Endothelial cell of umbilical vein (primary cell): ENCODE data around the gene GUCD1. TPM values are rescaled to one million over a fixed set of nuclear protein-coding genes. Genes with fewer than 3 reads are reported as not detected.

Experiments
- BruUV-seq: library from RNA; stranded (reverse); fragments of 400-500 nt; replicated peaks from 2 replicates; lab custom pipeline; 2021; lab: Mats Ljungman, UMichigan
- CTCF ChIA-PET: fragments of 300-600, 350-600 bp; sonication (Branson Sonifier 250); formaldehyde crosslinking; loops from one replicate; lab custom pipeline; 2021; ENCODE audit warnings: antibody characterized with exemption, inconsistent platforms; lab: Charles Lee
- POLR2A ChIA-PET: fragments of 300-600, 350-600 bp; sonication (Branson Sonifier 250); formaldehyde crosslinking; loops from one replicate; lab custom pipeline; 2021; ENCODE audit warnings: antibody characterized with exemption, inconsistent platforms; lab: Charles Lee
- DNase-seq: peaks from one replicate; pipeline ENCODE4 v3.0.0-alpha.2; 2011; ENCODE audit warnings: low read depth, low spot score
- FAIRE-seq: peaks from 2 replicates; lab custom pipeline; 2011; peaks lifted over from hg19 to GRCh38; lab: Jason Lieb, UNC
- H2AFZ ChIP-seq: 2 replicates; pipeline ENCODE4 v1.6.0; 2012; ENCODE audit warnings: low read depth, low read length, control low read depth, inconsistent platforms
- H3K27ac ChIP-seq: 2 replicates; pipeline ENCODE4 v1.5.1; 2011; ENCODE audit warnings: low read depth, mild to moderate bottlenecking, control low read depth, low read length, moderate library complexity; ENCODE audit not compliant: insufficient read depth
- H3K27me3 ChIP-seq, 2 experiments: 2 replicates each; pipeline versions ENCODE4 v1.6.0 to v1.6.1; 2011; ENCODE audit warnings: low read length in 2 of 2, mixed read lengths in 1 of 2; ENCODE audit not compliant: control insufficient read depth in 2 of 2, insufficient read depth in 2 of 2
- H3K36me3 ChIP-seq, 2 experiments: 2 replicates in 1 of 2; 3 replicates in 1 of 2; pipeline ENCODE4 v1.5.1; 2011; ENCODE audit warnings: low read length in 2 of 2, mild to moderate bottlenecking in 1 of 2, moderate library complexity in 1 of 2; ENCODE audit not compliant: control insufficient read depth in 2 of 2, insufficient read depth in 2 of 2; ENCODE audit errors: extremely low read depth in 1 of 2
- H3K4me1 ChIP-seq: 3 replicates; pipeline ENCODE4 v1.5.1; 2011; ENCODE audit warnings: mild to moderate bottlenecking, low read length; ENCODE audit not compliant: control insufficient read depth, insufficient read depth; ENCODE audit errors: extremely low read depth
- H3K4me2 ChIP-seq: 2 replicates; pipeline ENCODE4 v1.6.1; 2011; ENCODE audit warnings: low read length, control low read depth, mixed read lengths; ENCODE audit not compliant: insufficient read depth
- H3K4me3 ChIP-seq, 3 experiments: fragments of 200-600 bp in 1 of 3; sonication (generic), shearing (Covaris generic) in 1 of 3; replicated peaks in 1 of 3; 2 replicates each; pipeline ENCODE4 v1.5.1; 2011 to 2016; ENCODE audit warnings: control low read depth in 3 of 3, low read length in 3 of 3, mild to moderate bottlenecking in 2 of 3, inconsistent platforms in 1 of 3, low read depth in 1 of 3, moderate library complexity in 1 of 3; ENCODE audit not compliant: insufficient read depth in 1 of 3
- H3K79me2 ChIP-seq: 2 replicates; pipeline ENCODE4 v1.6.0; 2012; ENCODE audit warnings: low read length, inconsistent platforms; ENCODE audit not compliant: control insufficient read depth, insufficient read depth
- H3K9ac ChIP-seq: replicated peaks from 2 replicates; pipeline ENCODE3; 2011; ENCODE audit warnings: low read length, control low read depth; ENCODE audit not compliant: insufficient read depth; ENCODE audit errors: extremely low read depth
- H3K9me1 ChIP-seq: replicated peaks from 3 replicates; pipeline ENCODE4 v1.6.0; 2011; ENCODE audit warnings: mild to moderate bottlenecking, low read length; ENCODE audit not compliant: control insufficient read depth, insufficient read depth; ENCODE audit errors: extremely low read depth
- H3K9me3 ChIP-seq: replicated peaks from 2 replicates; pipeline ENCODE4 v1.5.1; 2012; ENCODE audit warnings: low read length, inconsistent platforms; ENCODE audit not compliant: control insufficient read depth, insufficient read depth
- H4K20me1 ChIP-seq: replicated peaks from 2 replicates; pipeline ENCODE3; 2011; ENCODE audit warnings: mild to moderate bottlenecking, low read length; ENCODE audit not compliant: control insufficient read depth, insufficient read depth; ENCODE audit errors: extremely low read depth
- EZH2 ChIP-seq: IDR thresholded peaks from 2 replicates; pipeline ENCODE4 v1.6.1; 2012; ENCODE audit warnings: borderline replicate concordance, low read depth, mild to moderate bottlenecking, moderate library complexity, low read length, inconsistent platforms; ENCODE audit not compliant: severe bottlenecking
- FOS ChIP-seq: IDR thresholded peaks from 2 replicates; pipeline ENCODE4 v1.6.1; 2011; ENCODE audit warnings: mild to moderate bottlenecking, low read length, moderate library complexity, borderline replicate concordance; ENCODE audit not compliant: insufficient read depth
- GATA2 ChIP-seq: IDR thresholded peaks from 2 replicates; pipeline ENCODE4 v1.7.0; 2011; ENCODE audit warnings: low read depth, mild to moderate bottlenecking, moderate library complexity, mixed read lengths, low read length; ENCODE audit not compliant: insufficient read length, insufficient read depth
- JUN ChIP-seq: IDR thresholded peaks from 2 replicates; pipeline ENCODE4 v1.6.1; 2011; ENCODE audit warnings: borderline replicate concordance, low read depth; ENCODE audit not compliant: insufficient read length, insufficient read depth
- MAX ChIP-seq: IDR thresholded peaks from 2 replicates; pipeline ENCODE4 v1.6.1; 2011; ENCODE audit not compliant: insufficient read depth, insufficient read length
- MYC ChIP-seq: IDR thresholded peaks from one replicate; pipeline ENCODE4 v1.6.1; 2011; ENCODE audit warnings: mild to moderate bottlenecking, low read depth, low read length
- POLR2A ChIP-seq: IDR thresholded peaks from 2 replicates; pipeline ENCODE4 v1.6.1; 2012; ENCODE audit warnings: low read depth, mild to moderate bottlenecking, control low read depth, low read length
- POLR2AphosphoS5 ChIP-seq: IDR thresholded peaks from 2 replicates; pipeline ENCODE4 v1.6.1; 2012; ENCODE audit warnings: low read depth, mild to moderate bottlenecking, control low read depth, low read length, moderate library complexity; ENCODE audit not compliant: insufficient read depth
- dilution Hi-C: fragments of 300-500 bp; cut with MboI; formaldehyde crosslinking; loops from one replicate; pipeline ENCODE4 v1.15.0; 2019; ENCODE audit warnings: low sequenced_read_pairs; ENCODE audit not compliant: extremely low pct_ligation_motif_present
- intact Hi-C: fragments of 100-400 bp; cut with micrococcal nuclease; formaldehyde crosslinking; loops from one replicate; pipeline ENCODE4 v1.10.0; 2022
- polyA plus RNA-seq, 4 experiments: library from polyadenylated mRNA; depleted of rRNA in 3 of 4; stranded (reverse) in 3 of 4; unstranded in 1 of 4; fragments of >200 nt; gene quantifications; 2 replicates each; pipeline versions ENCODE4 v1.2.1 to v1.2.3, GENCODE V29; 2011 to 2012; ENCODE audit warnings: missing spikeins in 1 of 4
- total RNA-seq: library from RNA; stranded (reverse); gene quantifications from 2 replicates; pipeline ENCODE4 v1.2.3, GENCODE V29; 2021
- TF ChIP-seq, protein P1 (sequence below), 2 donors: IDR thresholded peaks; 1 replicate in 1 of 2; 2 replicates in 1 of 2; pipeline ENCODE4 v1.5.1; 2011; ENCODE audit warnings: low read length in 2 of 2, mild to moderate bottlenecking in 2 of 2, moderate library complexity in 2 of 2, control low read depth in 1 of 2, inconsistent platforms in 1 of 2, low read depth in 1 of 2; ENCODE audit not compliant: insufficient read depth in 1 of 2; ENCODE audit errors: extremely low read depth in 1 of 2

Gene GUCD1
- total and polyA plus RNA-seq, 2 donors (not counting 3 experiments of a cell fraction or from before 2014, with no cell fraction given): 116 to 138 TPM

GRCh38 chr22:24497841-24498258 lies 57.1 kb downstream of the GUCD1 start:
- Histone ChIP-seq H3K4me3 (no peak overlapping the region), H4K20me1 (no peaks in the 10 kb centered on the region), H3K9me1 (no peaks in the 10 kb centered on the region), H3K4me1 (peaks cover 7% of the 10 kb centered on the region), H3K9ac (no peak overlapping the region), H3K27ac (no peak overlapping the region), H3K4me2 (no peak overlapping the region), H3K79me2 (no peaks in the 10 kb centered on the region), H3K36me3 (no peaks in the 10 kb centered on the region), H2AFZ (no peak overlapping the region), H3K27me3 (peaks cover 0 to 15% of the 10 kb centered on the region in 2 experiments), H3K9me3 (no peaks in the 10 kb centered on the region)
- TF ChIP-seq POLR2A (no peak), MYC (no peak), GATA2 (no peak), POLR2AphosphoS5 (no peak), MAX (no peak), FOS (no peak), JUN (no peak), EZH2 (no peak)
- TF ChIP-seq, protein P1, sequence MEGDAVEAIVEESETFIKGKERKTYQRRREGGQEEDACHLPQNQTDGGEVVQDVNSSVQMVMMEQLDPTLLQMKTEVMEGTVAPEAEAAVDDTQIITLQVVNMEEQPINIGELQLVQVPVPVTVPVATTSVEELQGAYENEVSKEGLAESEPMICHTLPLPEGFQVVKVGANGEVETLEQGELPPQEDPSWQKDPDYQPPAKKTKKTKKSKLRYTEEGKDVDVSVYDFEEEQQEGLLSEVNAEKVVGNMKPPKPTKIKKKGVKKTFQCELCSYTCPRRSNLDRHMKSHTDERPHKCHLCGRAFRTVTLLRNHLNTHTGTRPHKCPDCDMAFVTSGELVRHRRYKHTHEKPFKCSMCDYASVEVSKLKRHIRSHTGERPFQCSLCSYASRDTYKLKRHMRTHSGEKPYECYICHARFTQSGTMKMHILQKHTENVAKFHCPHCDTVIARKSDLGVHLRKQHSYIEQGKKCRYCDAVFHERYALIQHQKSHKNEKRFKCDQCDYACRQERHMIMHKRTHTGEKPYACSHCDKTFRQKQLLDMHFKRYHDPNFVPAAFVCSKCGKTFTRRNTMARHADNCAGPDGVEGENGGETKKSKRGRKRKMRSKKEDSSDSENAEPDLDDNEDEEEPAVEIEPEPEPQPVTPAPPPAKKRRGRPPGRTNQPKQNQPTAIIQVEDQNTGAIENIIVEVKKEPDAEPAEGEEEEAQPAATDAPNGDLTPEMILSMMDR (IDR thresholded peaks at IDR 0.05; ENCODE audit: extremely low read depth in 1 of 2, insufficient read depth in 1 of 2, low read depth in 1 of 2, low read length in 2 of 2): no peak
- intact Hi-C loops (no loop called here), dilution Hi-C loops (no loop called here)
- DNase-seq (no peak), FAIRE-seq (no peak)
- BruUV-seq: no TSS peak
- POLR2A ChIA-PET: no interaction called here
- CTCF ChIA-PET: interaction anchor here (1.4 kb wide), 1 partner anchor 74 kb away, joined by 6 read pairs; no protein-coding TSS in a partner anchor
